Motor neuron (in vitro differentiated cells): ENCODE measurements around the gene TSSK1B. TPM values are rescaled to one million over a fixed set of nuclear protein-coding genes. Genes with fewer than 3 reads are reported as not detected.
"Not testable (repeated sequence)": the region's sequence is repeated elsewhere in the genome, so short reads cannot be mapped to it uniquely, and the experiment has no call there.

ENCODE experiments used
- ATAC-seq, 8 experiments: fragments of 200-7000 bp; cut with Tn5 transposase; replicated peaks in 6 of 8; 2 replicates each; pipeline ENCODE4 v1.8.0; 2021; ENCODE audit warnings: mild to moderate bottlenecking in 8 of 8, moderate library complexity in 8 of 8
- H3K27ac ChIP-seq, 2 donors: fragments of 250-450 bp; sonication (Bioruptor Pico); 2 replicates each; pipeline ENCODE4 v1.9.0; 2021; ENCODE audit warnings: antibody characterized with exemption in 2 of 2, mild to moderate bottlenecking in 2 of 2, moderate library complexity in 1 of 2
- H3K4me1 ChIP-seq, 2 donors: fragments of 250-450 bp; sonication (Bioruptor Pico); replicated peaks in 1 of 2; 2 replicates each; pipeline ENCODE4 v1.6.1; 2021; ENCODE audit warnings: antibody characterized with exemption in 2 of 2, mild to moderate bottlenecking in 2 of 2, moderate library complexity in 1 of 2
- H3K4me3 ChIP-seq, 5 donors: fragments of 250-450 bp; sonication (Bioruptor Pico); 2 replicates each; pipeline ENCODE4 v1.9.0; 2021; ENCODE audit warnings: antibody characterized with exemption in 5 of 5, mild to moderate bottlenecking in 5 of 5, moderate library complexity in 4 of 5
- WGBS, 10 experiments: fragments of 450-650 bp; shearing (Covaris generic); methylation state at CpG; one replicate each; pipeline ENCODE4 v1.0.0; 2022; 5-methylcytosine and 5-hydroxymethylcytosine counted together
- in situ Hi-C, 9 experiments: fragments of 400-800 bp; cut with MboI; loops; one replicate each; pipeline ENCODE4 v1.15.0; 2021; ENCODE audit warnings: low sequenced_read_pairs in 9 of 9, low pct_unique_long_range_greater_than_20kb in 2 of 9; ENCODE audit not compliant: unreplicated experiment in 9 of 9
- total RNA-seq, 8 experiments: library from RNA; unstranded; fragments of 300-600 nt; gene quantifications; 2 replicates each; pipeline versions ENCODE4 v1.2.3 to v1.2.4, GENCODE V29; 2022

TSSK1B gene
- total RNA-seq, 8 experiments from 2014 or later, result 0.11 to 0.43 (median 0.24) TPM; not detected in 2

- in situ Hi-C loops, result no loop called here
- WGBS, 10 experiments, result 0 to 100% (median 50%) methylated on average over 1 of the region's 1 CpG; no CpG with 5 or more reads in 3 of the 10 experiments
- H3K4me1 ChIP-seq, result no peaks in the 10 kb centered on the region
- no peak for ATAC-seq
- H3K4me3 ChIP-seq, result no peak overlapping the region
- no peak overlapping the region for H3K27ac ChIP-seq
Measured at GRCh38 chr5:113437111-113437510, 2.3 kb upstream of the TSSK1B start.

DNA sequence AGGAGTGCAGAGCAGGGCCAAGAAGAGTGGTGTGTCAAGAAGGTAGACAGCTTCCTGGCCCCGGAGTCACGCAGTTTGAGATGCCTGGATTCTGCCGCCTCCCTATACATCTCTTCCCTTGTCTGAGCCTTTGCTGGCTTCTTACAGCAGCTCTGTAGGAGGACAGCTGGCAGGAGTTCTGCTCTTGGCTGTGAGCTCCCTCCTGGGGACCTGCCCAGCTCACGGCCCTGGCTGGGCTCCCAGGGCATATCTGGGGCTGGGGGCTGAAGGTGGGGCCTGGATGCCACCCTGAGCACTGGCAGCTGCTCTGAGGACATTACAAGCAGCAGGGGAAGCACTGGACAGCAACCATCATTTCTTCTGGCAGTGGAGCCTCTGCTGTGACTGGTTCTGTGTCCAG lies 786 bp upstream of the TSSK1B start:
- WGBS, 10 experiments, result 100% methylated on average over 3 of the region's 4 CpGs; no CpG with 5 or more reads in 9 of the 10 experiments
- Histone ChIP-seq H3K27ac (no peak overlapping the region), H3K4me3 (no peak overlapping the region), H3K4me1 (no peaks in the 10 kb centered on the region)
- in situ Hi-C loops, result no loop called here
- ATAC-seq, result no peak

- in situ Hi-C loops, result no loop called here
- no peak for ATAC-seq
- Histone ChIP-seq H3K4me3 (no peak overlapping the region), H3K27ac (no peak overlapping the region), H3K4me1 (no peaks in the 10 kb centered on the region)
- 48 to 100% (median 95%) methylated on average over 1 to 17 of the region's 38 CpGs; no CpG with 5 or more reads in 2 of the 10 experiments for WGBS, 10 experiments
Measured at GRCh38 chr5:113433862-113434612, 752 bp downstream of the TSSK1B start.

- Histone ChIP-seq H3K4me1 (no peaks in the 10 kb centered on the region), H3K27ac (no peak overlapping the region), H3K4me3 (no peak overlapping the region)
- WGBS, 10 experiments, result 40 to 100% methylated on average over 1 to 2 of the region's 21 CpGs; no CpG with 5 or more reads in 8 of the 10 experiments
- in situ Hi-C loops, result no loop called here
- no peak for ATAC-seq
Measured at GRCh38 chr5:113433071-113433470, 1.7 kb downstream of the TSSK1B start.

DNA sequence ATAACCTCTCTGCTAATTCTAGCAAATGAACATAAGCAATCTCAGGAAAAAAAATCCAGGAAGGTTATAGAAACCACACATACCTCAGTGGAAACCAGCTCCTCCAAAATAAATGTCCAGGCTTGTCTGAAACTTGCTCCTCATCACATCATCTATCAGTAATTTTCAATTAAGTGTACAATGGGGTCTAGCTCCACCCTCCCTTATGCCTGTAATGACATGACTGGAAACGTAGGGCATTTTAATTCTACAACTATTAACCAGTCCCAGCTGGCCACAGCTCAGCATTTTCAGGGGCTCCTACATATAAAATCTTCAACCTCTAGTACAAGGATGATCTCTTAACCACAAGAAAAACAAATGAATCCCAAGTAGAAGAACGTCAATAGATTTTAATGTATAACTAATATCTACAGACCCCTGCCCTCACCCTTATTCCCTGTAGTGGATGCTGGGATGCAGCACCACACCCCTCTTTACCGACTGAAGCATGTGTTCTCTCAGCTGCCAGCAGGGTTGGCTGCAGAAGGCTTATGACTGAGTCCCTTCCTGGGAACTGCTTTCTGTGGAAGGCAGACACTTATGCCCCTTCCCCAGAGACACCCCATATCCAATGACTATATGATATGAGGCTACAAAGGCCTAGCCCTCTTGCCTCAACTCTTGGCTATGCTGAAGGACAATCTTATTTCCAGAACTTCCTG lies 6.8 kb downstream of the TSSK1B start:
- in situ Hi-C loops, result no loop called here
- H3K4me3 ChIP-seq, result no peak overlapping the region
- ATAC-seq, result peak in 3 of 8 experiments; percentile 39 to 76 (median 56)
- H3K4me1 ChIP-seq, result peaks cover 0 to 5% of the 10 kb centered on the region in 2 donors
- no peak overlapping the region for H3K27ac ChIP-seq
- 0 to 71% (median 39%) methylated on average over 1 to 3 of the region's 3 CpGs; no CpG with 5 or more reads in 2 of the 10 experiments for WGBS, 10 experiments

DNA sequence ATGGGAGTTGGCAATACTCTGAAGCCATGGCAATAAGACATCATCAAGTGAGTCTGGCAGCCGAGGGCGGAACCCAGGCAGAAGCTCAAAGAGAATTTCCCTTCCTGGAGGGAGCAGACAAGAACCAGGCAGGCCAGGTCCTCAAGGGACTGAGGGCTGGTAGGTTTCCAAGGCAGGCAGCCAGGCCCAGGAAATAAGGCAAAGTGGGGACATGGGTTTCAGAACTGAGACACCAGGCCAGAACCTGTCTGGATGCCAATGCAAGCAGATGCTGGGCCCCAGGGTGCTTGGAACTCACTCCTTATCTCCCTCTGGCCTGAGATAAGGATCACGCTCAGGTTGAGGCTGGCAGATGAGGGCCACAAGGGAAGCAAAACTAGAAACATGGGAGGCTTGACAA lies 8.9 kb downstream of the TSSK1B start:
- Histone ChIP-seq H3K4me1 (peaks cover 2 to 8% of the 10 kb centered on the region in 2 donors), H3K4me3 (no peak overlapping the region), H3K27ac (no peak overlapping the region)
- ATAC-seq, result no peak
- in situ Hi-C loops, result no loop called here
- WGBS, 10 experiments, result 63 to 100% (median 93%) methylated on average over 1 to 3 of the region's 3 CpGs; no CpG with 5 or more reads in 7 of the 10 experiments

GRCh38 chr5:113421693-113422092 lies 13.1 kb downstream of the TSSK1B start:
- 17 to 100% (median 51%) methylated on average over 1 to 2 of the region's 2 CpGs; no CpG with 5 or more reads in 1 of the 10 experiments for WGBS, 10 experiments
- H3K27ac ChIP-seq, result no peak overlapping the region
- no peak for ATAC-seq
- H3K4me3 ChIP-seq, result no peak overlapping the region
- peaks cover 2 to 8% of the 10 kb centered on the region in 2 donors for H3K4me1 ChIP-seq
- in situ Hi-C loops, result no loop called here

DNA sequence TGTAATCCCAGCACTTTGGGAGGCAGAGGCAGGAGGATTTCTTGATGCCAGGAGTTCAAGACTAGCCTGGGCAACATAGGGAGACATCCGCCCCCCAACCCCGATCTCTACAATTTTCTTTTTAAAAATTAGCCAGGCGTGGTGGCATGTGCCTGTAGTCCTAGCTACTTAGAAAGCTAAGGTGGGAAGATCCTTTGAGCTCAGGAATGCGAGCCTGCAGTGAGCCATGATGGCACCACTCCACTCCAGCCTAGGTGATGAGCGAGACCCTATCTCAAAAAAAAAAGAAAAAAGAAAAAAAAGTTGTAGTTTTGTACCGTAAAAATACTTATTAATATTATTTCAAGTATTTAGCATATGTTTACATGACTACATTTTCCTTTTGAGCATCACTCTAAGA lies 29.3 kb downstream of the TSSK1B start:
- ATAC-seq, result no peak
- in situ Hi-C loops, result no loop called here
- 22 to 93% (median 83%) methylated on average over 3 to 6 of the region's 6 CpGs for WGBS, 10 experiments
- no peak overlapping the region for H3K4me3 ChIP-seq
- H3K27ac ChIP-seq, result no peak overlapping the region
- H3K4me1 ChIP-seq, result peaks cover 0 to 5% of the 10 kb centered on the region in 2 donors

- no peak overlapping the region for H3K27ac ChIP-seq
- peaks cover 0 to 5% of the 10 kb centered on the region in 2 donors for H3K4me1 ChIP-seq
- 33 to 100% (median 67%) methylated on average over 1 to 2 of the region's 2 CpGs; no CpG with 5 or more reads in 1 of the 10 experiments for WGBS, 10 experiments
- ATAC-seq, result no peak
- in situ Hi-C loops, result no loop called here
- H3K4me3 ChIP-seq, result no peak overlapping the region
Measured at GRCh38 chr5:113404269-113404668, 30.5 kb downstream of the TSSK1B start.

DNA sequence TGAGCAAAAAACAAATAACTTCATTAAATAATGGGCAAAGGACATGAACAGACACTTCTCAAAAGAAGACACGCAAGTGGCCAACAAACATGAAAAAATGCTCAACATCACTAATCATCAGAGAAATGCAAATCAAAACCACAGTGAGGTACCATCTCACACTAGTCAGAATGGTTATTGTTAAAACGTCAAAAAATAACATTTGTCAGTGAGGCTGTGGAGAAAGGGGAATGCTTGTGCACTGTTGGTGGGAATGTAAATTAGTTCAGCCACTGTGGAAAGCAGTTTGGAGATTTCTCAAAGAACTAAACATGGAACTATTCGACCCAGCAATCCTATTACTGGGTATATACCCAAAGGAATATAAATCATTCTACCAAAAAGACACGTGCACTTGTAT lies 36.8 kb downstream of the TSSK1B start:
- H3K27ac ChIP-seq, H3K4me3 ChIP-seq, H3K4me1 ChIP-seq, in situ Hi-C loops, ATAC-seq: not testable (repeated sequence)
- 8 to 100% (median 55%) methylated on average over 1 to 4 of the region's 4 CpGs for WGBS, 10 experiments

DNA sequence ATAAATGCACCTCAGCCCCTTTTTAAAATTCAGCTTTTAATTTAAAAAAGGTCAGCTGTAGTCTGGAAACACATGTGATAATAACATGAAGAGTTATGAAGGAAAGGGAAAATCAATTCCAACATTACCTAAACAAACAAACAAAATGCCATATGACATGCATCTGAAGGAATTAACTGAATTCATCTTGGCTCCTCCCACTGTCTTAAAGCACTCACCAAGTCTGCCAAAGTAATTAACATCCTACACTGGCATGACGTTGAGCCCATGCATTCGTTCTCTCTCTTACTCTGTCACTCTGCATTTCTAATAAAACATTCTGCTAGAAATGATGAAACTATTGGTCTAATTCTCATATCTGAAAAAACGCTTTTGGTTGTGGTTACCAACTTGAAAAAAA lies 37.7 kb downstream of the TSSK1B start:
- 14 to 100% (median 86%) methylated on average over 1 to 3 of the region's 3 CpGs; no CpG with 5 or more reads in 1 of the 10 experiments for WGBS, 10 experiments
- peak in 3 of 8 experiments; percentile 39 to 49 (median 46) for ATAC-seq
- Histone ChIP-seq H3K4me3 (no peak overlapping the region), H3K4me1 (no peaks in the 10 kb centered on the region), H3K27ac (no peak overlapping the region)
- in situ Hi-C loops, result no loop called here

DNA sequence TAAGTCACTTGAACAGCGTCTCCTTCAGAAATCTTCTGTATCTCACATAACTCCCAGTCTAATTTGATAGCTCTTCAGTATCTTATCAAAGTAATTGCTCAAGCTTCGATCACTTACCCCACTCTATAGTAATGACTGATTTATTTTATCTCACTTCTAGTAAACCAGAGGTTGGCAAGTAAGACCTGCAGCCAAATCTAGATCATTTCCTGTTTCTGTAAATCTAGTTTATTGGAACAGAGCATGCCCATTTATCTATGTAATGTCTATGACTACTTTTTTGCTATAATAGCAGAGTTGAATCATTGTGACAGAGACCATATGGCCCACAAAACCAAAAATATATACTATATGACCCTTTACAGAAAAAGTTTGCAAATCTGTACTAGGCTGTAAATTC lies 40.1 kb downstream of the TSSK1B start:
- no peak for ATAC-seq
- Histone ChIP-seq H3K4me3 (no peak overlapping the region), H3K27ac (no peak overlapping the region), H3K4me1 (no peaks in the 10 kb centered on the region)
- in situ Hi-C loops, result no loop called here
- WGBS, 10 experiments, result 50 to 100% (median 89%) methylated on average over 1 to 2 of the region's 2 CpGs; no CpG with 5 or more reads in 1 of the 10 experiments

DNA sequence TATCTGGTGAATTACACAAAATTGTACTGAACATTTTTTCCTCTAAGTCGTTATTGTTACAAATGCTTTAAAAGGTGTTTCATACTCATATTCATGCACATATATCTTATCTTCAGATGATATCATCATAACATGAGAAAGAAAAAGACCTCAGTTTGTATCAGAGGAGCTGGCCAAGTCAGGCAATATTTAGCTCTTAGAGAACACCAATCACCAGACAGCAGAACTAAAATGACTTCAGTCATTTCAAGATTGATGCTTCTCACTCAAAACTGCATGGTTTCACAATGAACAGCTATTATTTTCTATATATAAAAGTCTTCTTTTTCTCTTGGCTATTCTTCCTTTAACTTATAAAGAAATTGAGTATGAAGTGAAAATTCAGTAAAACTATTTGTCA lies 44.6 kb downstream of the TSSK1B start:
- ATAC-seq, result no peak
- Histone ChIP-seq H3K27ac (no peak overlapping the region), H3K4me3 (no peak overlapping the region), H3K4me1 (no peaks in the 10 kb centered on the region)
- WGBS, 10 experiments, result 43 to 100% (median 71%) methylated on average over 1 of the region's 1 CpG
- in situ Hi-C loops, result no loop called here
